CD4-positive, alpha-beta T cell treated with Interleukin-12 subunit alpha and Interleukin-12 subunit beta, for 1 hour (primary cell): ENCODE measurements around the gene PLEKHJ1.

ENCODE experiments used
- DNase-seq: peaks from one replicate; pipeline ENCODE4 v3.0.0-alpha.2; 2020

Gene PLEKHJ1

GRCh38 chr19:2269244-2270156 is 33.4 kb upstream of the PLEKHJ1 start:
- peak; percentile 99 for DNase-seq

- DNase-seq = no peak
Measured at GRCh38 chr19:2268861-2269243, 32.7 kb upstream of the PLEKHJ1 start.

- no peak for DNase-seq
Measured at GRCh38 chr19:2268480-2268830, 32.3 kb upstream of the PLEKHJ1 start.

GRCh38 chr19:2266183-2266993 is 30.3 kb upstream of the PLEKHJ1 start:
- no peak for DNase-seq

GRCh38 chr19:2261438-2262172 is 25.5 kb upstream of the PLEKHJ1 start:
- peak; percentile 70 for DNase-seq

- DNase-seq = peak; percentile 43
Measured at GRCh38 chr19:2260341-2260805, 24.2 kb upstream of the PLEKHJ1 start.

- no peak for DNase-seq
Measured at GRCh38 chr19:2259336-2259735, 23.2 kb upstream of the PLEKHJ1 start.

GRCh38 chr19:2255982-2256685 is 20.0 kb upstream of the PLEKHJ1 start, which contains the start of gene JSRP1:
Gene JSRP1, minus strand, starts transcription at chr19:2256417. Its CDS starts 1,103 bp downstream, at chr19:2255314.
- no peak for DNase-seq

GRCh38 chr19:2255112-2255845 is 19.1 kb upstream of the PLEKHJ1 start:
- no peak for DNase-seq

- no peak for DNase-seq
Measured at GRCh38 chr19:2254064-2254872, 18.1 kb upstream of the PLEKHJ1 start.

- peak; percentile 61 for DNase-seq
Measured at GRCh38 chr19:2253106-2254063, 17.3 kb upstream of the PLEKHJ1 start.

GRCh38 chr19:2252797-2253105 is 16.6 kb upstream of the PLEKHJ1 start:
- no peak for DNase-seq

- no peak for DNase-seq
Measured at GRCh38 chr19:2252055-2252796, 16.1 kb upstream of the PLEKHJ1 start.

- DNase-seq = no peak
Measured at GRCh38 chr19:2251106-2252054, 15.3 kb upstream of the PLEKHJ1 start.

- DNase-seq = no peak
Measured at GRCh38 chr19:2250766-2251105, 14.6 kb upstream of the PLEKHJ1 start.

GRCh38 chr19:2249880-2250765 is 14.0 kb upstream of the PLEKHJ1 start:
- no peak for DNase-seq
